HG02885 (cell line): ENCODE results near the gene RPL13.
"Not testable (repeated sequence)": the region's sequence is repeated elsewhere in the genome, so short reads cannot be mapped to it uniquely, and the experiment has no call there.

Experiments
- ATAC-seq: cut with Tn5 transposase; IDR thresholded peaks from one replicate; pipeline ENCODE4 v1.9.1; 2021; ENCODE audit warnings: mild to moderate bottlenecking; ENCODE audit not compliant: unreplicated experiment, poor library complexity

The RPL13 gene

DNA sequence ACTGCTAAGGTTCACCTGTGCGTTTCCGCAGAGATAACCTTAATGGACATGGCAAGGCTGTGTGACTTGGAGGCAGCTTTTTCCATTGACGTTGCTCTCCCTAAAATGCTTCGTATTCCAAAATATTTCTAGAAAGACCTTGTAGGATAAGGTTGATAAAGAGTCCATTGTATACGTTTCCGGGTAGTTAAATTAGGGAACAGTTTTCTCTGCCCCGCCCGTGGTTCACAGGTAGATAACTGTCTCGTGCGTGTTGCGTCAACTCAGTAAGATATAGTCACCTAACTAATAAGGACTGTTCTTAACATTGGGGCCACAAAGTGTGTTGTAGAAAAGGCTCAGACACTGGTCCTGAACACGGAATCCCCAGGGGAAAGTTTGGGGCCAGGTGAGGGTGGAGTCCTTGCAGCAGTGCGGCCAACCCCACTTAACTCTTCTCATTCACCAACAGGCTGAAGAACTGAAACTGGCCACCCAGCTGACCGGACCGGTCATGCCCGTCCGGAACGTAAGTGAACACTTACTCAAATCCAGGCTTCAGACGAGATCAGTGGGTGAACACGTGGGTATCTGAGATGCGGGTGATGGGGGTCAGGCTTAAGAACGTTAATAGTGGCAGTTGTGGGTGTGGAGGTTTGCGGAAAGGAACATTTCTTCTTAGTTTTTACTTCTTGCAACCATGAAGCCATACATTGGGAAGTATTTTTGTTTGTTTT lies 1.6 kb downstream of the RPL13 start:
- no peak for ATAC-seq

DNA sequence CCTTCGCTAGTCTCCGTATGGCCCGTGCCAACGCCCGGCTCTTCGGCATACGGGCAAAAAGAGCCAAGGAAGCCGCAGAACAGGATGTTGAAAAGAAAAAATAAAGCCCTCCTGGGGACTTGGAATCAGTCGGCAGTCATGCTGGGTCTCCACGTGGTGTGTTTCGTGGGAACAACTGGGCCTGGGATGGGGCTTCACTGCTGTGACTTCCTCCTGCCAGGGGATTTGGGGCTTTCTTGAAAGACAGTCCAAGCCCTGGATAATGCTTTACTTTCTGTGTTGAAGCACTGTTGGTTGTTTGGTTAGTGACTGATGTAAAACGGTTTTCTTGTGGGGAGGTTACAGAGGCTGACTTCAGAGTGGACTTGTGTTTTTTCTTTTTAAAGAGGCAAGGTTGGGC lies 2.5 kb downstream of the RPL13 start:
- ATAC-seq = no peak

DNA sequence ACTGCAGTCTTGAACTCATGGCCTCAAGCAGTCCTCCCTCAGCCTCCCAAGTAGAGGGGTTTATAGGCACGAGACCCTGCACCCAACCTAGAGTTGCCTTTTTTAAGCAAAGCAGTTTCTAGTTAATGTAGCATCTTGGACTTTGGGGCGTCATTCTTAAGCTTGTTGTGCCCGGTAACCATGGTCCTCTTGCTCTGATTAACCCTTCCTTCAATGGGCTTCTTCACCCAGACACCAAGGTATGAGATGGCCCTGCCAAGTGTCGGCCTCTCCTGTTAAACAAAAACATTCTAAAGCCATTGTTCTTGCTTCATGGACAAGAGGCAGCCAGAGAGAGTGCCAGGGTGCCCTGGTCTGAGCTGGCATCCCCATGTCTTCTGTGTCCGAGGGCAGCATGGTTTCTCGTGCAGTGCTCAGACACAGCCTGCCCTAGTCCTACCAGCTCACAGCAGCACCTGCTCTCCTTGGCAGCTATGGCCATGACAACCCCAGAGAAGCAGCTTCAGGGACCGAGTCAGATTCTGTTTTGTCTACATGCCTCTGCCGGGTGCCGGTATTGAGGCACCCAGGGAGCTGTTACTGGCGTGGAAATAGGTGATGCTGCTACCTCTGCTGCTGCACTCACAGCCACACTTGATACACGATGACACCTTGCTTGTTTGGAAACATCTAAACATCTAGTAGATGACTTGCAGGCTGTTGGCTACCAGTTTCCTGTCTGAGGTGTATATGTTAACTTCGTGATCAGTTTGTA lies 3.3 kb downstream of the RPL13 start:
- no peak for ATAC-seq

DNA sequence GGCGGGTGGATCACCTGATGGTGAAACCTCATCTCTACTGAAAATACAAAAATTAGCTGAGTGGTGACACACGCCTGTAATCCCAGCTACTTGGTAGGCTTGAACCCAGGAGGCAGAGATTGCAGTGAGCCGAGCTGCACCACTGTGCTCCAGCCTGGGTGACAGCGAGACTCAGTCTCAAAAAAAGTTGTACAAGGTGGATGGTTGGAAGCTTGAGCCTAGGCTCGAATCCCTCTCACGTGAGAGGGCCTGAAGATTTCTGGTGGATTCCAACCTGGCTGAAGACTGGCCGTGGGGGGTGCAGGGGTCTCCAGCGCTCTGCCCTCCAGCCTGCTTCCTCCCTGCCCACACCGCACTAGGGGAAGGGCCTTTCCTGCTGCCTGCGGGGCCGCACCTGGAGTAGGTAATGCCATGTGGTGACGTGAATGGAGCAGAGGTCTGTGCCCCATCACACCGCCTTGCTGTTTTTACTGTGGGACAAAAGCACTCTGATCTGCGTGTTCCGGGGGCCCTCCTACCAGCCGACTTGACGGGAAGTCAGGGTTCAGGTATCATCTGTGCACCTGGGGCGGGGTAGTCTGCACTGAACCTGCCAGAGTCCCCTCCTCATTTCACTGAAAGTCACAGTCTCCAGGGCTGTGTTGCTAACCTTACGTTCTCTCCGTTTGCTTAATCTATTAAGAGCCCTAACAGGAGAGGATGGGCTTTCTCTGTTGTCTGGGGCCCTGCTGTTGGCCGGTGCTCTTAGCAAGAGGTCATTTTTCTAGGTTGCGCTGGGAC lies 4.2 kb downstream of the RPL13 start:
- ATAC-seq = no peak

DNA sequence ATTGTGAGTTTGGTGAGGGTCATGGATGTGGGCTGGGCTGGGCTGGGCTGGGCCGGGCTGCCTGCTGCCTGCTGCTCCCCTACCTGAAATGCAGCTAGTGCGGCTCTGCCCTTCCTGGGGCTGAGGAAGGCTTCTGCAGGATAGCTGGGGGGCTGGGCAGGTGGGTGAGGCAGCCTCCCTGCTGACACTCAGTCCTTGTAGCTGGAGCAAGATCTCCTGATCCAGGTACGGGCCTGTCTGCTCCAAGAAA lies 4.7 kb downstream of the RPL13 start:
- ATAC-seq = no peak

DNA sequence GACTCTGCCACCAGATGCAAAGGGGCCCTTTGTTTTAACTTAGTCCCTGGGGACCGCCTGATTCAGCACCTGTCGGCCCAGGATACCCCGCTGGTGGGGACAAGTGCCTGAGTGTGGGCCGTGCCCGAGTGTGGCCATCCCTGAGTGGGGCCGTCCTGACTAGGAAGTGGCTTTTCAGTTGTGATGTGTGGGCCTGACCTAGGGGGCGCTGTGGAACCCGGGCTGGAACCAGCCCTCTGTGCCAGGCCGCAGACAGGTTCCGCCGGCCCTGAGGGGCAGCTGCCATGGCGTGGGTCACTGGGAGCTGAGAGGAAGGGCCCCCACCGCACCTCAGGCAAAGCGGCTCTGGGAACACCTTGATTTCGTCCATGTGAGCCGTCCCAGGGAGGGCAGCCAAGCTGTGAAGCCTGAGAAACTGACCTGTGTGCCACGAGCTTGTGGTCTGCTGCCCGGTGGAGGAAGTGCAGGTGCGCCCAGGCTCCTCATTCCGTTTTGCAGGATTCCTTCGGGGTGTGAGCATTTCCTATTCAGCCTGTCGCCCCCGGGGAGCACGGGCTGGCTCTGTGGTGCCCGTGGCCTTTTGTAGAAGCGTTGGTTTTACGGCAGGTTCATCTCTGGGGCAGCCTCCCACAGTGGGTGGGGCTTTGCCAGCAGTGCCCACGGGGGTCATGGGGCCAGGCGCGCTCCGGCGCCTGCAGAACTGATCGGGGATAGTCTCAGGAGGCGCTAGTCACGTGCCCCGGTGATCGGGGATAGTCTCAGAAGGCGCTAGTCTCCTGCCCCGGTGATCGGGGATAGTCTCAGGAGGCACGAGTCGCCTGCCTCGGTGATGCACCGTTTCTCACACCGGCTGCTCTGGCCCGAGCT lies 5.3 kb downstream of the RPL13 start:
- no peak for ATAC-seq

DNA sequence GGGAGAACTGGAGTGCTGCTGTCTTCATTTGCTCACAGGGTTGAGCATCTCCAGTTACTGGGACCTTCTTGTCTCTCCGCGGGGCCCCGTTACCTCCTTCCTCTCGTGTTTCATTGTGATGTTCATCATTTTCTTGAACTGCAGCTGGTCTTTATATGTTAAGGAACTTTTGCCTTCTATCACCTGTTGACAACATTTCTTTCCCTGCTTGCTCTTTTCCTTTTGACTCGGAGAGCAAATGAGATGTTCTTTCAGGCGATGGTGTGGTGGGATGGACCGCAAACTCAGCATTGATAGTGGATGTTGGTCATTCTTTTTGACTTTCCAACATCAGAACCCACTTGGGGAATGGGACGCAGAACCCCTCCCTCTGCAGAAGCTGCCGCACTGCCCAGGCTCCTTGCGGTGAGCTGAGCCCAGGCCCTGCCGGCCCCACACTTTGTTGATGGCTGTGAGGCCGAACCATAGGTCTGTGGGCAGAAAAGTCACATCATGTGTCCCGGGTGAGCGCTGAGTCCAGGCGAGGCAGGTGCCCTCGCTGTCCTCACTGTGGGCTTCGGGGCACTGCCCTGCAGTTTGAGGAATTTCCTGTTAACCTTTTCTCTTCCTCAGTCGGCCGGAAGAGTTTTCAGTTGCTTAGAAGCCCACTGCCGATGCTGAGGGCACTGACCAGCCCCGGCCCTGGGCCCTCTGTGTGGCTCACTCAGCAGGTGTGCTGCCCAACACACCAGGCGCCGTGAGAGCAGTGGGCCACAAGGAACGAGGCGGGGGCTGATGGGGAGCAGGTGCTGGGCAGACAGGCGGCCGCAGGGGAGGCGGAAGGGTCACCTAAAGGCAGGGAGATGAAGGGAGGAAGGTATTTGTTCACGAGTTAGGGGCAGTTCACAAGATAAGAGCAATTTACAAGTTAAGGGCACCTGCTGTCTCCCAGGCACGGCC lies 7.4 kb downstream of the RPL13 start:
- ATAC-seq = no peak

DNA sequence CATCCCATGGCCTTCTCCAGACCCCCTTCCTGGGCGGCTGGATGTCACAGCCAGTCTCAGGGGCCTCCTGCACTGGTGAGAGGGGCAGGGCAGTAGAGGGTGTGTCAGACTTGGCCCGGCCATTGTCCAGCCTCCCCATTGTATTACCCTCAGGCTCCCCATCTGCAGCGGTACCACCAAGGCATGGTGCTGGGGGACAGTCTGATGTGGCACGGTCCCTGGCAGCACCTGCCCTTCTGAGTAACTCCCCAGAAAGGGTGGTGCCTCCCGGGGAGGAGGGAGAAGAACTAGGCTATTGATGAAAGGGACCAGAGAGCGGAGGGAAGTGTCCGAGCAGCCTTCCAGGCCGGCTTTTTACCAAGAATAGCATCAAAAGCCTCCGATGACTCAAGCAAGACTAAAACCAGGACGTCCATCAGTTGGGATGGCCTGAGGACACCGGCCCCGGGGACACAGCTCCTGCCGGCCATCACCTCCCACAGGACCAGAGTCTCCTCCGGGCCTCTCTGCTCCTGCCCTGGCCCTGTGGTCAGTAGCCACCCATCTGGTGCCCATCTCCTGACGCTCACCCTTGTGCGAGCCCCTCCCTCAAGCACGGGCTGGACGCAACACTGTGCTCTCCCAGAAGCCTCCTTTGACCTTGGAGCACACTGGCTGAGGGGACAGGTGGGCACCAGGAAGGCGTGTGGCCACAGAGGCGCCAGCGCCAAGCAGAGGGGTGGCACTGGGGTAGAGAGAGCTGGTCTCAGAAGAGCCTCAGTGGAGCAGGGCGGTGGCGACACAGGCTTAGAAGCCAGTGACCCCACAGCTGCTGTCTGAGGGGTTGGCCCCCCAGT lies 9.2 kb downstream of the RPL13 start:
- no peak for ATAC-seq

DNA sequence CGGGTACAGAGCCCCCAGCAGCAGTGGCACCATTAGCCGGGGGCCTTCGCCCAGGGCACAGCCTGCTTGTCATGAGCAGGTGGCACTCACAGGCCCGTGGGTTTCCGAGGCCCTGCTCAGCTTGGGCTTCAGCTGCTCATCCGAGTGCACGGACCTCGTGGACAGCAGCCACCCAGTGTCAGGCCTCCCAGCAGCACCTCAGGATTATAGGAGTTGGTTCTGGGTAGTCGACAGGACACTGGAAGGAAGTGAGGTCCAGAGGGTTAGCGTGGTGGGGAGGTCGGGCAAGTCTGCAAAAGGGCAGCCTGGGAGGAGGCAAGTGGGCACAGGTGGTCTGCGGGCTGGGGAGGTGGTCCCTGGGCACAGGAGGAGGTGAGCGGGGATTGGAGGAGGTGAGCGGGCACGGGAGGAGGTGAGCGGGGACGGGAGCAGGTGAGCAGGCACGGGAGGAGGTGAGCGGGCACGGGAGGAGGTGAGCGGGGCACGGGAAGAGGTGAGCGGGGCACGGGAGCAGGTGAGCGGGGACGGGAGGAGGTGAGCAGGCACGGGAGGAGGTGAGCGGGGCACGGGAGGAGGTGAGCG lies 10.0 kb downstream of the RPL13 start:
- ATAC-seq = no peak

DNA sequence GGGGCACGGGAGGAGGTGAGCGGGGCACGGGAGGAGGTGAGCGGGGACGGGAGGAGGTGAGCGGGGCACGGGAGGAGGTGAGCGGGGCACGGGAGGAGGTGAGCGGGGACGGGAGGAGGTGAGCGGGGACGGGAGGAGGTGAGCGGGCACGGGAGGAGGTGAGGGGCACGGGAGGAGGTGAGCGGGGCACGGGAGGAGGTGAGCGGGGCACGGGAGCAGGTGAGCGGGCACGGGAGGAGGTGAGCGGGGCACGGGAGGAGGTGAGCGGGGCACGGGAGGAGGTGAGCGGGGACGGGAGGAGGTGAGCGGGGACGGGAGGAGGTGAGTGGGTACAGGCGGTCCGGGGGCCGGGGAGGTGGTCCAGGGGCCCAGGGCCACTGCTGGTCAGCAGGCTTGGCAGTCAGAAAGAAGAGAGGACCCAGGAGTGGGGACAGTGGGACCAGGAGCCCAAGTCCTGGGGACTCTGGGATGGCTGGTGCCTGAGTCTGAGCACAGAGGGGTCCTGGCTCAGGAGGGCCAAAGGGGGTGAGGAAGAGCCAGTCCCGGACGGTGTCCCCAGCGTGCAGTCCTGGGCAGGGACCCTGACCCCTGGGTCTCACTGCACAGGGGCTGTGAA lies 10.6 kb downstream of the RPL13 start:
- not testable (repeated sequence) for ATAC-seq

DNA sequence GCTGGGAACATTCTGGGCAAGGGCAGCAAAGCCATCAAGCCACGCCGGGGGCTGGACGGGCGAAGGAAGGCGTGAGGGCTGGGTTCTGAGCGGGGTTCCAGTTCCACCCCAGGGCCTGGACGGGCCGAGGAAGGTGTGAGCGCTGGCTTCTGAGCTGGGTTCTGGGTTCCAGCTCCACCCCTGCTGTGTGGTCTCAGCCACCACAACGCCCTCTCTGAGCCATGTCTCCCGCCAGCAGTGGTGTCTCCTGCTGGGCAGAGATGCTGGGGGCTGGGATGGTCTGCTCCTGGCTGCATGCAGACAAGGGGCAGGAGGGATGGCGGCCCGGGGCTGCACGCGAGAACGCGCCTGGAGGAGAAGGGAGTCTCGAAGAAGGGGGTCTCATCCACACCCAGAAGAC lies 11.2 kb downstream of the RPL13 start:
- ATAC-seq = no peak

DNA sequence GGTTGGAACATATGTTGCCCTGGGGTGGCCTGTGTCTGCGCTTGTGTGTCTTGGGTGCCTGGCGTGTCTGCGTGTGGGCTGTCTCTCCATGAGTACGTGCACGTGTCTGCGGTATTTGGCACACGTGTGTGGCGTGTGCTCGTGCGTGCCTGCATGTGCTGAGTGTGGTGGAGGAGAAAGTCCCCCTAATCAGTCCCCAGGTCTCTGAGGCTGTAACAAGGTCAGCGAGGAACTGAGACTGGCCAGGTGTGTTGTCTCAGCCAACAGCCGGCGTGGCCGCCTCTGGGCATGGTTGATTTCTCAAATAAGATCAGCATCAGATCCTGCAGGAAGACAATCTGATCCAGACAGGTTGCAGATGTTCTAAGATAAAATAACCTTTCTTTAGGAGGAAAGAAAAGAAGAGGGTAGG lies 11.6 kb downstream of the RPL13 start:
- ATAC-seq = no peak

DNA sequence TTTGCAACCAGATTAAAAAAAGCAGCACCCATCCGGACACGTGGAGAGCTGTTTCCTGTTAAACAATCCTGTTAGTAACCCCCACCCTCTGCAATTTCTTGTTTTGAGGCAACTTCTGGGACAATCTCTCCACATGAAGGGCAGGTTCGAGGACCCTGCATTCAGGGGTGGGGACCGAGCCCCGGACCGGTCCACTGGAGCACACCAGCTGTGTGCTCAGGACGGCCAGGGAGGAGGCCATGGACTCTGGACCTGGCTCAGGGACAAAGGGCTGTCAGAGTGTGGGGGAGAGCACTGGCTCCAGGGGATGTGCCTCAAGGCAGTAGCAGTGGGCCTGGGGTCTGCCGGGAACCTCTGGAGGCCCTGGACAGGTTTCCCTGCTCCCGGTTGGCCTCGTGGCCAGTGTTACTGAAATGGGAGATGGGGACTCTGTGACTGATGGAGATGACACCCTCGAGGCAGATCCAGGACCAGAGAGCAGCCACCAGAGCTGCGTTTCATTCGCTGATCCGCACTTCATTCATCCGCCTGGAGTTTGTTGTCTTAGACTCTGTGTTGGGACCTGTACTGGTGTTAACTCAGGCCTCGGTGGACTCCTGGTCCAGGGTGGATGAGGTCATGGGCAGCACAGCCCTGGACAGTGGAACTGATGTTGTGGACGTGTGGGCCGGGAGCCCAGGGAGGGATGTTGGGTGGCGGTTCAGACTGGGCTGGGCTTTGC lies 12.2 kb downstream of the RPL13 start:
- ATAC-seq = no peak

DNA sequence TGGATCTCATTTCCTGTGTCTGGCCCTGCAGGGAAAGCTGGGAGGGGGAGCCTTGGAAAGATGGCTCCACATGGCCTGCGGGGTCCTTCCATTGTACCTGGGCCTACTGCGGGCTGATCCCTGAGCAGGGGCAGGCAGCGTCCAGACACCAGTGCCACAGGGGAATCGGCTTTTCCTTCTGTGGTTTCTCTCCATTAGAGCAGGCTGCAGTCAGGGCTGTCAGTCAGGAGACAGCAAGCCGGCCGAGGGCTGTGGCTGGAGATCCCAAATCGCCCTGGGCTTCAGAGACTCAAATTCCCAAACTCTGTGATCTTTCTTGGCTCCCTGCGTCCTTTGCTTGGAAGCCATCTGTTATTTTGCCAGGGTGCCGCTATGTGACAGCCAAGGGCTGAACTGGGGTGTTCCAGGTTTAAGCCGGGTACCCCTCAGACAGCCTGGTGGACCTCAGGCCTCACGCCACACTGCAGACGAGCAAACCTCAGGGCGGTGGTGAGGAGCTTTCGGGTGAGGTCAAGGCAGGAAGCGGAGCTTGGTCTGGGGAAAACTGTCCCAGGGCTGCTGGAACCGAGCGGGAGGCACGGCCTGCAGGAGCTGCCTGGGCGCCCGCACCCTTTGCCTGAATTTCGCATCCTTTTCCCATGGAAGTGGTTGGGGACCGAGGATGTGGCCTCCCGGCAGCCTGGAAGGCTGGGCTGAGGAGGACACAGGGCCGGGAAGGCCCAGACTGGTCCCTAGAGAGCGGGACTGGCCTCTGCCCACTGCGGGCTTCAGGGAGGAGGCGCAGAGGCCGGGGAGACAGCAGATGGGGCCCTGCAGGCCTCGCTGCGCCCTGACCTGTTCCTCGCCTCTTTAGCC lies 13.6 kb downstream of the RPL13 start:
- ATAC-seq = no peak

DNA sequence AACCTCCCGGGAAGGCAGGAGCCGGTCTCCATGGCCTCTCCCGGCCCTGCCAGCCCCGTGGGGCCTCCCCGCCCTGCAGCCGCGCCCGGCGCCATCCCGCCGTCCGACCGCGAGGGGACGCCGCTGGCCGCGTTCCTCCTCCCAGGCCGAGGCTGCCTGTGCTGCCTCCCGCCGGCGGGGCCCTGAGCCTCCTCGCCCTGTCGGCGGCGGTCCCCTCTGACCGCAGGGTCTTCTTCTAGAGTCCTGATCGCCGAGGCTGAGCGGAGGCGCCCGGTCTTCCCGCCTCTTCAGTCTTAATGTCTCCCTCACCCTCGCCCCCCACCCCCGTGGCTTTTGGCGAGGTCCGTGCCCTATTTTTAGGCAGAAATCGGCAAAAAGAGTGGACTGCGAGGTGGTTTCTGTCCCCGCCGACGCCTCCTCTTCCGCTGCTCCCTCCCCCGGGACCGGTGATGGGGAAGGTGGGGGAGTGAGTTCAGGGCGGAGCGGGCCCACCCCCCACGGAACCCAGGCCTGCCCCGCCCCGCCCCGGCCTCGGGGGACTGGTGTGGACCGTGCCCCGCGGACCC lies 14.3 kb downstream of the RPL13 start:
- no peak for ATAC-seq
